D721Med (cell line): ENCODE data around the gene CCDC57.

ENCODE experiments used
- DNase-seq: peaks from one replicate; pipeline ENCODE4 v3.0.0; 2011; ENCODE audit warnings: low spot score; ENCODE audit not compliant: insufficient read length
- FAIRE-seq: peaks from 2 replicates; lab custom pipeline; 2011; peaks lifted over from hg19 to GRCh38; lab: Jason Lieb, UNC
- TF ChIP-seq, protein P1 (sequence below): IDR thresholded peaks from 2 replicates; pipeline ENCODE4 v1.5.1; 2012; ENCODE audit warnings: mild to moderate bottlenecking, control low read depth; ENCODE audit not compliant: insufficient read depth; ENCODE audit errors: missing control alignments

The CCDC57 gene

DNA sequence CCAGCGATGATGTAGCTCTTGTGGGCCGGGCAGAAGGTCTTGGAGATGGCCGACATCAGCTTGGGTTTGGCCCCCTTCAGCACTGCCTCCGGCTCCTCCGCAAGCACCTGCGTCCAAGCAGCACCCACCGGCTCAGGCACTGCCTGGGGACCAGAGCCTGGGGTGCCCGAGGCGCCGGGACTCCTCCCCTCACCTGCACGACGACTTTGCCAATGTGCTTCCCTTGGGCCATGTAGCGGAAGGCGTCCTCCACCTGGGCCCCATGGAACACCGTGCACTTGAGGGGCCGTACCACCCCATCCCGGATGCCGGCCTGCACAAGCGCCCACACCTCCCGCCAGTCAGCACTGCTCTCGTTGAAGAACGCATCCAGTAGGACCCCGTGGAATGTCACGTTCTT lies 129.6 kb downstream of the CCDC57 start:
- DNase-seq (no peak), FAIRE-seq (no peak)
- TF ChIP-seq, protein P1, sequence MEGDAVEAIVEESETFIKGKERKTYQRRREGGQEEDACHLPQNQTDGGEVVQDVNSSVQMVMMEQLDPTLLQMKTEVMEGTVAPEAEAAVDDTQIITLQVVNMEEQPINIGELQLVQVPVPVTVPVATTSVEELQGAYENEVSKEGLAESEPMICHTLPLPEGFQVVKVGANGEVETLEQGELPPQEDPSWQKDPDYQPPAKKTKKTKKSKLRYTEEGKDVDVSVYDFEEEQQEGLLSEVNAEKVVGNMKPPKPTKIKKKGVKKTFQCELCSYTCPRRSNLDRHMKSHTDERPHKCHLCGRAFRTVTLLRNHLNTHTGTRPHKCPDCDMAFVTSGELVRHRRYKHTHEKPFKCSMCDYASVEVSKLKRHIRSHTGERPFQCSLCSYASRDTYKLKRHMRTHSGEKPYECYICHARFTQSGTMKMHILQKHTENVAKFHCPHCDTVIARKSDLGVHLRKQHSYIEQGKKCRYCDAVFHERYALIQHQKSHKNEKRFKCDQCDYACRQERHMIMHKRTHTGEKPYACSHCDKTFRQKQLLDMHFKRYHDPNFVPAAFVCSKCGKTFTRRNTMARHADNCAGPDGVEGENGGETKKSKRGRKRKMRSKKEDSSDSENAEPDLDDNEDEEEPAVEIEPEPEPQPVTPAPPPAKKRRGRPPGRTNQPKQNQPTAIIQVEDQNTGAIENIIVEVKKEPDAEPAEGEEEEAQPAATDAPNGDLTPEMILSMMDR: no peak

DNA sequence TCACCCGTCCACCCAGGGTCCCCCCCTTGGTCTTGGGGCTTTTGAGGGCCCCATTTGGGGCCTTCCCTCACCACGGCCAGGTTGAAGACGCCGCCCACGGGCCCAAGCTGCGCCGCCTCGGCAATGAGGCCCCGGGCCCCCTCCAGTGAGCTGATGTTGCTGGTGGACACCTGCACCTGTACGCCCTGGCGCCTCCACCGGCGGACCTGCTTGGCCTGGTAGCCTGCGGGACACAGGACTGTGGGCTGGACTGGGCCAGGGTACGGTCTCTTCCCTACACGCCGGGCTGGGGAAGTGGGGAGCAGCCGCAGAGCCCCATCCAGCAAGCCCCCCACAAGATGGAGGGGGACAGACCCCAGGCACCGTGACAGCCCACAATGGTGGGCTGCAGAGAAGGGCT lies 130.2 kb downstream of the CCDC57 start:
- TF ChIP-seq, protein P1: no peak
- FAIRE-seq (no peak), DNase-seq (no peak)

DNA sequence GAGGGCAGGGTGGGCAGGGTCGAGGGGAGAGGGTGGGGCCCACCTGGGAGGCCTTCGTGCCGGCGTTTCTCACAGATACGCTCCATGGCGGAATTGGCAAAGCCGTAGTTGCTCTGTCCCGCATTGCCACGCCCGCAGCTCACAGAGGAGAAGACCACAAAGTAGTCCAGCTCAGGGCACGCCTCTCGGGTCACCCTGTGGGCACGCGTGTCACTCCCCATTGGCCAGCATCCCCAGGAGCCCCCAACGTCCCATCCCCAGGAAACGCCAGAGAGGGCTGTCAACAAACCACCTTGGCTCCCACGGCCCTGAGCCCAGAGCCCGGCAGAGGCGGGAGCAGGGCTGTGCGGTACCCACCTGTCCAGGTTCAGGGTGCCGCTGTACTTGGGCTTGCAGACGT lies 130.7 kb downstream of the CCDC57 start:
- TF ChIP-seq, protein P1: no peak
- no peak for FAIRE-seq
- no peak for DNase-seq

DNA sequence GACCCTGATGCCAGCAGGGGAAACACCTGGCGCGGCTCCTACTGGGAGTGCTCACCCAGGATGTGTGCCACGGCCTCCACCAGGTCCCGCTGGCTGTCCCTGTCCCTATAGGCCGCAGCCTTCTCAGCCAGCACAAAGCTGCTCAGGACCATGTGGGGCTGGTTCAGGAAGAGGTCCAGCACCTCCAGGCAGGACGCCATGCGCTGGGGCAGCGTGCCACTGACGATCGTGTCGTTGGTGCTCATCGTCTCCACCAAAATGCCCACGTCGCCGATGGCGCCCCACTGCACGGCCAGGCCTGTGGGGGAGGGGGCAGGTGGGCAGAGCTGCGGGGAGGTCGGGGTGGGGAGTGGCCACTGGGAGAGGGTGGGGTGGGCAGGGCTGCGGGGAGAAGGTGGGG lies 131.1 kb downstream of the CCDC57 start:
- DNase-seq: no peak
- TF ChIP-seq, protein P1: no peak
- no peak for FAIRE-seq

- no peak for DNase-seq
- TF ChIP-seq, protein P1: no peak
- no peak for FAIRE-seq
These were observed 131.7 kb downstream of the CCDC57 start for GRCh38 chr17:82080789-82081464.

DNA sequence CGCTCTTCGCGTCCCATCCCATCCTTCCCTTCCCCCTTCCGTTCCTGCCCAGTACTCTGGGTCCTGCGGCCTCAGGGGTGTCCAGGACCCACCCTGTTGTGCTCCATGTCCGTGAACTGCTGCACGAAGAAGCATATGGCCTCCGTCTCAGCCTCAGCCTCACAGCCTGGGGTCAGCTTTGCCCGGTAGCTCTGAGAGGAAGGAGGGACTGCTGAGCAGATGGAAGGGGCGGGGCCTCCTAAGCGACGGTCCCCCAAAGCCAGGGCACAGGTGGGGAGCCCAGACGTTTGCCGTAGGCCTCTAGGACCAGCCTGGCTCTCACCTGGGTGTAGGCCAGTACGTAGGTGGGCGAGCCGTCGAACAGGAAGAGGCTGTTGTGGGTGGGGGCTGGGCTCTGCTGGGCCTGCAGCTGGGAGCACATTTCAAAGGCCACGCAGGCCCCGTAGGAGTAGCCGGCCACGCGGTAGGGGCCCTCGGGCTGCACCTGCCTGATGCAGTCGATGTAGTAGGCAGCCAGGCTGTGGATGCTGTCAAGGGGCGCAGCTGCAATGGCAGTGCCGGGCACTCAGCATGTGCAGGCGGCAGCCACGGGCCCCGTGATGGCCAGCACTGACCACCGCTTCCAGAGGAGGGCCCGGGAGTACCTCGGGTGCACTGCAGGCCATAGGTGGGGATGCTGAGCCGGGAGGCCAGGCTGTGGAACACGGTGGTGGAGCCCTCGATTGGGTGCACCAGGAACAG lies 132.4 kb downstream of the CCDC57 start:
- TF ChIP-seq, protein P1: no peak
- DNase-seq (no peak), FAIRE-seq (no peak)

DNA sequence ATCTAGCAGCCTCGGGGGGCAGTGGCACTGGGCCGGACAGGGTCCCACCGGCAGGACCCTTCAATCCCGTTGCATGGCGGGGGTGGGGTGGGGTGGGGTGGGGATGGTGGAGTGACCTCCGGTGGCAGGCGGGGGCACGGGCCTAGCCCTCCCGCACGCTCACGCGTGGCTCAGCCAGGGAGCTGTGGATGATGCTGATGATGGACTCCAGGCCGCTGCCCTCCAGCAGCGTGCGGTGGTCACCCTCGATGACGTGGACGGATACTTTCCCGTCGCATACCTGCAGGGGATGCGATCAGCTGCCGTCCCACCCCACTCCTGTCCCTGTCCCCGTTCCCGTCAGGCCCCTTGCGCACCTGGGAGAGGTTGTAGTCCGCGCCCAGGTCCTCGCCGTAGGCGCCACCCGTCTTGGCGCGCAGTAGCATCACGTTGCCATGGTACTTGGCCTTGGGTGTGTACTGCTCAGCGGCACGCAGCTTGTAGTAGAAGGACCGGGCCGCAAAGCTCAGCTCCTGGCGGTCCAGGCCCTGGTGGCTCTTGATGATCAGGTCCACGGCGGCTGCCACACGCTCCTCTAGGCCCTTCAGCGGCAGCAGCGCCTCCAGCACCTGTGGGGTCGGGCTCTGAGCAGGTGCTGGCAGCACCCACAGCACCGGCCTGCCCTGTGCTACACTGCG lies 133.5 kb downstream of the CCDC57 start:
- FAIRE-seq: no peak
- DNase-seq: no peak
- TF ChIP-seq, protein P1: no peak
